Right lung (tissue), 10 donors: ENCODE results near the gene VIP. TPM values are rescaled to one million over a fixed set of nuclear protein-coding genes. Genes with fewer than 3 reads are reported as not detected.
"Not testable (repeated sequence)": the region's sequence is repeated elsewhere in the genome, so short reads cannot be mapped to it uniquely, and the experiment has no call there.

Source experiments
- DNase-seq, 2 donors: peaks; one replicate each; pipeline ENCODE4 v3.0.0-alpha.2; 2013
- long read RNA-seq, 8 donors: transcript quantifications; one replicate each; lab custom pipeline, GENCODE V29; 2026
- polyA plus RNA-seq, 5 donors: library from polyadenylated mRNA; unstranded; fragments of 120-200 nt; gene quantifications; one replicate each; pipeline versions ENCODE4 v1.2.1 to v1.2.3, GENCODE V29; 2013; ENCODE audit warnings: inconsistent platforms in 1 of 5, low replicate concordance in 1 of 5; ENCODE audit not compliant: insufficient read length in 5 of 5, insufficient read depth in 1 of 5

Gene VIP
- polyA plus RNA-seq: 1 to 10 TPM; 3.2 to 4.2 (median 3.5) TPM
- long read RNA-seq, donor 1: 0 reads
- long read RNA-seq, donor 2: 0 reads
- long read RNA-seq, donor 3: 0 reads
- long read RNA-seq, donor 4: 0 reads
- long read RNA-seq, donor 5: 0 reads
- long read RNA-seq, donor 6: 0 reads
- long read RNA-seq, donor 7: 0 reads
- long read RNA-seq, donor 8, partial matches to known transcripts: 0 of 1 reads
- long read RNA-seq, donor 8, other reads (novel, unspliced or antisense): 0 of 1 reads

GRCh38 chr6:152750694-152751093, at the start of gene VIP:
Gene VIP (plus strand): TSS chr6:152750797. CDS start chr6:152752178, 1,381 bp downstream.
- peak in 1 of 2 donors; percentile 1 for DNase-seq

- DNase-seq: no peak
These were observed 49.3 kb upstream of the VIP start for GRCh38 chr6:152701081-152701862.

- DNase-seq: no peak
These were observed 48.7 kb upstream of the VIP start for GRCh38 chr6:152701863-152702401.

GRCh38 chr6:152703750-152704149, 46.8 kb upstream of the VIP start:
- not testable (repeated sequence) for DNase-seq

- DNase-seq: no peak
These were observed 45.3 kb upstream of the VIP start for GRCh38 chr6:152705327-152705726.

- DNase-seq: no peak
These were observed 34.3 kb upstream of the VIP start for GRCh38 chr6:152716322-152716721.

- no peak for DNase-seq
These were observed 29.6 kb upstream of the VIP start for GRCh38 chr6:152720974-152721373.

- DNase-seq: no peak
These were observed 28.6 kb upstream of the VIP start for GRCh38 chr6:152721956-152722355.

- DNase-seq: no peak
These were observed 27.2 kb upstream of the VIP start for GRCh38 chr6:152723398-152723797.

GRCh38 chr6:152726313-152726712, 24.3 kb upstream of the VIP start:
- DNase-seq: no peak

- no peak for DNase-seq
These were observed 23.1 kb upstream of the VIP start for GRCh38 chr6:152727507-152727906.

- DNase-seq: no peak
These were observed 16.0 kb upstream of the VIP start for GRCh38 chr6:152734630-152735029.

GRCh38 chr6:152736687-152737273, 13.8 kb upstream of the VIP start:
- DNase-seq: no peak

- DNase-seq: no peak
These were observed 5.0 kb upstream of the VIP start for GRCh38 chr6:152745509-152746171.

- DNase-seq: no peak
These were observed 4.4 kb upstream of the VIP start for GRCh38 chr6:152746172-152746553.

- no peak for DNase-seq
These were observed 1.8 kb upstream of the VIP start for GRCh38 chr6:152748843-152749242.

- DNase-seq: no peak
These were observed 1.3 kb upstream of the VIP start for GRCh38 chr6:152749336-152749735.

- no peak for DNase-seq
These were observed 14.7 kb downstream of the VIP start for GRCh38 chr6:152765331-152765730.

GRCh38 chr6:152769159-152769558, 18.6 kb downstream of the VIP start:
- no peak for DNase-seq

GRCh38 chr6:152769993-152770392, 19.4 kb downstream of the VIP start:
- DNase-seq: no peak

GRCh38 chr6:152771061-152771687, 20.6 kb downstream of the VIP start:
- no peak for DNase-seq

- no peak for DNase-seq
These were observed 24.8 kb downstream of the VIP start for GRCh38 chr6:152775428-152775827.
